Mucosa of descending colon (tissue), 3 donors: ENCODE results near the gene PKD2L2. TPM values are rescaled to one million over a fixed set of nuclear protein-coding genes. Genes with fewer than 3 reads are reported as not detected.

Experiments used
- ATAC-seq: fragments of 200-7000 bp; cut with Tn5 transposase; one replicate; pipeline ENCODE4 v1.9.1; 2020; ENCODE audit warnings: mild to moderate bottlenecking, moderate library complexity
- DNase-seq, 3 donors: peaks; one replicate each; pipeline ENCODE4 v3.0.0-alpha.2; 2020
- H3K36me3 ChIP-seq: fragments of 200-600 bp; one replicate; pipeline ENCODE4 v1.8.0; 2021; ENCODE audit warnings: low read depth, mild to moderate bottlenecking
- H3K4me1 ChIP-seq: fragments of 200-600 bp; one replicate; pipeline ENCODE4 v1.8.0; 2021; ENCODE audit warnings: low read depth, mild to moderate bottlenecking
- H3K4me3 ChIP-seq: fragments of 200-600 bp; one replicate; pipeline ENCODE4 v1.8.0; 2021; ENCODE audit warnings: mild to moderate bottlenecking
- H3K9me3 ChIP-seq: fragments of 200-600 bp; one replicate; pipeline ENCODE4 v1.8.0; 2021; ENCODE audit warnings: mild to moderate bottlenecking
- intact Hi-C, 2 donors: fragments of 100-400 bp; cut with DNase I in 1 of 2; cut with micrococcal nuclease in 1 of 2; formaldehyde crosslinking; loops; one replicate each; pipeline versions ENCODE4 v1.11.0 to v1.11.1; 2022; cut with DNase I, micrococcal nuclease
- total RNA-seq, 3 donors: library from RNA; stranded (reverse); fragmentation: NEBNext Ultra II Directional in 2 of 3; extraction: Animal tissue kit (Norgen Biotek cat#: 25700) in 2 of 3; gene quantifications; one replicate each; pipeline versions ENCODE4 v1.2.1 to v1.2.4, GENCODE V29; 2021 to 2023
- TF ChIP-seq, protein P1 (sequence below): fragments of 200-600 bp; IDR thresholded peaks from one replicate; pipeline ENCODE4 v1.8.0; 2022; ENCODE audit warnings: antibody characterized with exemption, mild to moderate bottlenecking
- donor health status: DM: no; HTN: no; CAD: no; lungs with moderate emphysema.
- donor health status: DM: no; HTN: no; CAD: no.
- donor health status: DM: no; HTN: yes; CAD: no.

The PKD2L2 gene
- total RNA-seq, 3 donors from 2014 or later: not detected

- TF ChIP-seq, protein P1, sequence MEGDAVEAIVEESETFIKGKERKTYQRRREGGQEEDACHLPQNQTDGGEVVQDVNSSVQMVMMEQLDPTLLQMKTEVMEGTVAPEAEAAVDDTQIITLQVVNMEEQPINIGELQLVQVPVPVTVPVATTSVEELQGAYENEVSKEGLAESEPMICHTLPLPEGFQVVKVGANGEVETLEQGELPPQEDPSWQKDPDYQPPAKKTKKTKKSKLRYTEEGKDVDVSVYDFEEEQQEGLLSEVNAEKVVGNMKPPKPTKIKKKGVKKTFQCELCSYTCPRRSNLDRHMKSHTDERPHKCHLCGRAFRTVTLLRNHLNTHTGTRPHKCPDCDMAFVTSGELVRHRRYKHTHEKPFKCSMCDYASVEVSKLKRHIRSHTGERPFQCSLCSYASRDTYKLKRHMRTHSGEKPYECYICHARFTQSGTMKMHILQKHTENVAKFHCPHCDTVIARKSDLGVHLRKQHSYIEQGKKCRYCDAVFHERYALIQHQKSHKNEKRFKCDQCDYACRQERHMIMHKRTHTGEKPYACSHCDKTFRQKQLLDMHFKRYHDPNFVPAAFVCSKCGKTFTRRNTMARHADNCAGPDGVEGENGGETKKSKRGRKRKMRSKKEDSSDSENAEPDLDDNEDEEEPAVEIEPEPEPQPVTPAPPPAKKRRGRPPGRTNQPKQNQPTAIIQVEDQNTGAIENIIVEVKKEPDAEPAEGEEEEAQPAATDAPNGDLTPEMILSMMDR: no peak
- intact Hi-C loops: no loop called here
- DNase-seq (no peak), ATAC-seq (no peak)
- no peaks in the 10 kb centered on the region for H3K9me3 ChIP-seq
- H3K4me3 ChIP-seq: no peak overlapping the region
- H3K4me1 ChIP-seq: no peaks in the 10 kb centered on the region
- no peaks in the 10 kb centered on the region for H3K36me3 ChIP-seq
Measured at GRCh38 chr5:137894586-137894985, 5.3 kb downstream of the PKD2L2 start.

- TF ChIP-seq, protein P1: no peak
- no peak for ATAC-seq
Measured at GRCh38 chr5:137896560-137896959, 7.3 kb downstream of the PKD2L2 start.

DNA sequence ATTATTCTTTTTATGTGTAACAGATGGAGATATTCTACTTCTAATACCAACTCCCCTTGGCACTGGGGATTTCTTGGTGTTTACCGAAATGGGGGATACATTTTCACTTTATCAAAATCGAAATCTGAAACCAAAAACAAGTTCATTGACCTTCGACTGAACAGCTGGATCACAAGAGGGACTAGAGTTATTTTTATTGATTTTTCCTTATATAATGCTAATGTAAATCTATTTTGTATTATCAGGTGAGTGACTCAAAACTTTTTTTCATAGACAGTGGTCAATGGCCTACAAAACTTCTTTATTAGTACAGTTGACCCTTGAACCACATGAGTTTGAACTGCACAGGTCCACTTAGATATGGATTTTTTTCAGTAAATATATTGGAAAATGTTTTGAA, 10.2 kb downstream of the PKD2L2 start:
- DNase-seq: no peak
- no peak overlapping the region for H3K4me3 ChIP-seq
- TF ChIP-seq, protein P1: no peak
- no peak for ATAC-seq
- intact Hi-C loops: no loop called here
- H3K36me3 ChIP-seq: no peaks in the 10 kb centered on the region
- H3K4me1 ChIP-seq: no peaks in the 10 kb centered on the region
- H3K9me3 ChIP-seq: no peaks in the 10 kb centered on the region

More at GRCh38 chr5:137896560-137896959, 7.3 kb downstream of the PKD2L2 start:
- Histone ChIP-seq H3K4me1 (no peaks in the 10 kb centered on the region), H3K9me3 (no peaks in the 10 kb centered on the region), H3K4me3 (no peak overlapping the region), H3K36me3 (no peaks in the 10 kb centered on the region)
- DNase-seq: no peak
- intact Hi-C loops: no loop called here

- TF ChIP-seq, protein P1: no peak
- H3K36me3 ChIP-seq: no peaks in the 10 kb centered on the region
- no peak for DNase-seq
- no peaks in the 10 kb centered on the region for H3K9me3 ChIP-seq
- no peak overlapping the region for H3K4me3 ChIP-seq
- ATAC-seq: no peak
- no peaks in the 10 kb centered on the region for H3K4me1 ChIP-seq
- intact Hi-C loops: no loop called here
Measured at GRCh38 chr5:137901011-137901817, 12.0 kb downstream of the PKD2L2 start.

DNA sequence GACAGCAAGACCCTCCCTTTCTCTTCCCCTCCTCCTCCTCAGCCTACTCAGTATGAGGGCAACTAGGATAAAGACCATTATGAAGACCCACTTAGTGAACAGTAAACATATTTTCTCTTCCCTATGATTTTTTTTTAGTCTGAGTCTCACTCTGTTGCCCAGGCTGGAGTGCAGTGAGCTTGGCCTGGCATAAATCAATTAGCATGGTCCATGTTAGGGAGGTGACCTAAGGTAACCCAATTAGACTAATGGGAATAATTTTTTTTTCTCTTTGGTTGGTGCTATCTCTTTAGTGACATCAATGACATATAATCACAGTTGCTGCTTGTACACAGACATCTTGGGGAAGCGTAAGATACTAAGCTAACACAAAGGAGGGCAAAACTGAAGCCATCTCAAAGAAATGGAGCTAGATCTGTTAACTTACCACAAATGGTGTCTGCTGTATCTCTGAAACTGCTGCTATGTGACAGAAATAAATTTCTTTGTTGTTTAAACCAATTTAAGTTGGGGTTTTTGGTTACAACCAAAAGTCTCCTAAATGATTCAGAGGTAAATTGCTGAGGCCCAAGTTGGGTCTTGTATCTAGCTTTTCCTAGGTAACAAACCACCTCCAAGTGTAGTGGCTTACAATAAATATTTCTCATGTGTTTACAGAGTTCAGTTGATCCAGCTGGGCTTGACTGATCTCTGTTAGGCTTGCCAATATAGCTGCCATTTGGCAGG, 13.3 kb downstream of the PKD2L2 start:
- no peak overlapping the region for H3K4me3 ChIP-seq
- no peaks in the 10 kb centered on the region for H3K9me3 ChIP-seq
- intact Hi-C loops: no loop called here
- no peaks in the 10 kb centered on the region for H3K36me3 ChIP-seq
- DNase-seq (no peak), ATAC-seq (no peak)
- no peaks in the 10 kb centered on the region for H3K4me1 ChIP-seq
- TF ChIP-seq, protein P1: no peak
